Spleen (tissue), 7 donors: ENCODE data around the gene ST6GALNAC3.

ENCODE experiments used
- CTCF ChIP-seq, 11 experiments: fragments of 200-600 bp in 7 of 11; fragments of 450-650 bp in 4 of 11; sonication (generic) in 4 of 11; IDR thresholded peaks in 8 of 11; conservative IDR thresholded peaks in 3 of 11; 1 replicate in 7 of 11; 2 replicates in 4 of 11; pipeline versions ENCODE4 v1.4.0 to v1.8.0; 2016 to 2021; ENCODE audit warnings: antibody characterized with exemption in 11 of 11, inconsistent platforms in 4 of 11, mild to moderate bottlenecking in 1 of 11
- POLR2A ChIP-seq, 3 donors: fragments of 450-650 bp; IDR thresholded peaks; one replicate each; pipeline ENCODE4 v1.5.1; 2017; ENCODE audit warnings: antibody characterized with exemption in 3 of 3, mild to moderate bottlenecking in 1 of 3
- POLR2AphosphoS5 ChIP-seq, 3 donors: sonication (generic); formaldehyde crosslinking; IDR thresholded peaks; one replicate each; pipeline ENCODE4 v1.5.1; 2017; ENCODE audit warnings: antibody characterized with exemption in 3 of 3
- donor health status: DM: no; HTN: no; CAD: no; lungs with moderate emphysema.
- donor health status: DM: no; HTN: no; CAD: no.
- donor health status: DM: no; HTN: no; CAD: no.

- TF ChIP-seq POLR2A (IDR thresholded peaks at IDR 0.05) = no peak
- TF ChIP-seq CTCF (IDR thresholded peaks at IDR 0.05 in 8 of 11, conservative IDR thresholded peaks at IDR 0.05 in 3 of 11) = no peak
- TF ChIP-seq POLR2AphosphoS5 (IDR thresholded peaks at IDR 0.05) = no peak
Measured at GRCh38 chr1:76191561-76191960, 117.0 kb downstream of the ST6GALNAC3 start.
